Right lung (tissue), 10 donors: ENCODE measurements around the gene FGF18. TPM values are rescaled to one million over a fixed set of nuclear protein-coding genes. Genes with fewer than 3 reads are reported as not detected.
"Not testable (repeated sequence)": the region's sequence is repeated elsewhere in the genome, so short reads cannot be mapped to it uniquely, and the experiment has no call there.

Experiments
- DNase-seq, 2 donors: peaks; one replicate each; pipeline ENCODE4 v3.0.0-alpha.2; 2013
- long read RNA-seq, 8 donors: transcript quantifications; one replicate each; lab custom pipeline, GENCODE V29; 2026
- polyA plus RNA-seq, 5 donors: library from polyadenylated mRNA; unstranded; fragments of 120-200 nt; gene quantifications; one replicate each; pipeline versions ENCODE4 v1.2.1 to v1.2.3, GENCODE V29; 2013; ENCODE audit warnings: inconsistent platforms in 1 of 5, low replicate concordance in 1 of 5; ENCODE audit not compliant: insufficient read length in 5 of 5, insufficient read depth in 1 of 5

FGF18 gene
- 10 to 100 TPM in 1 of 5 donors, 1 to 10 TPM in 4; 4.6 to 11.2 (median 7.8) TPM for polyA plus RNA-seq
- long read RNA-seq, donor 1, transcript FGF18-201 (5 exons, 1,986 nt), result major isoform, 5 of 5 reads
- long read RNA-seq, donor 1, partial matches to known transcripts, result 0 of 5 reads
- long read RNA-seq, donor 1, other reads (novel, unspliced or antisense), result 0 of 5 reads
- long read RNA-seq, donor 2, transcript FGF18-201 (5 exons, 1,986 nt), result major isoform, 5 of 5 reads
- long read RNA-seq, donor 2, partial matches to known transcripts, result 0 of 5 reads
- long read RNA-seq, donor 2, other reads (novel, unspliced or antisense), result 0 of 5 reads
- long read RNA-seq, donor 3, partial matches to known transcripts, result 0 of 4 reads
- long read RNA-seq, donor 3, other reads (novel, unspliced or antisense), result 0 of 4 reads
- long read RNA-seq, donor 4, partial matches to known transcripts, result 0 of 4 reads
- long read RNA-seq, donor 4, other reads (novel, unspliced or antisense), result 0 of 4 reads
- long read RNA-seq, donor 5, partial matches to known transcripts, result 0 of 2 reads
- long read RNA-seq, donor 5, other reads (novel, unspliced or antisense), result 0 of 2 reads
- long read RNA-seq, donor 6, transcript FGF18-201 (5 exons, 1,986 nt), result major isoform, 6 of 6 reads
- long read RNA-seq, donor 6, partial matches to known transcripts, result 0 of 6 reads
- long read RNA-seq, donor 6, other reads (novel, unspliced or antisense), result 0 of 6 reads
- long read RNA-seq, donor 7, transcript FGF18-201 (5 exons, 1,986 nt), result major isoform, 6 of 17 reads
- long read RNA-seq, donor 7, partial matches to known transcripts, result 11 of 17 reads
- long read RNA-seq, donor 7, other reads (novel, unspliced or antisense), result 0 of 17 reads
- long read RNA-seq, donor 8, result 0 reads

GRCh38 chr5:171418982-171419687, at the start of gene FGF18:
TSS of gene FGF18 (plus strand) at chr5:171419647. CDS start at chr5:171420200, 553 bp downstream.
- DNase-seq, result peak; percentile 51 to 60

- no peak for DNase-seq
Observed at GRCh38 chr5:171369898-171370297, 49.5 kb upstream of the FGF18 start.

GRCh38 chr5:171370881-171371280, 48.6 kb upstream of the FGF18 start:
- DNase-seq, result not testable (repeated sequence)

- DNase-seq, result no peak
Observed at GRCh38 chr5:171371326-171371725, 48.1 kb upstream of the FGF18 start.

- no peak for DNase-seq
Observed at GRCh38 chr5:171379961-171380360, 39.5 kb upstream of the FGF18 start.

- not testable (repeated sequence) for DNase-seq
Observed at GRCh38 chr5:171384416-171384815, 35.0 kb upstream of the FGF18 start.

- DNase-seq, result not testable (repeated sequence)
Observed at GRCh38 chr5:171384999-171385398, 34.4 kb upstream of the FGF18 start.

- no peak for DNase-seq
Observed at GRCh38 chr5:171386006-171386671, 33.3 kb upstream of the FGF18 start.

- DNase-seq, result no peak
Observed at GRCh38 chr5:171386861-171387344, 32.5 kb upstream of the FGF18 start.

- peak; percentile 99 for DNase-seq
Observed at GRCh38 chr5:171387345-171387969, 32.0 kb upstream of the FGF18 start, which contains the start of gene NPM1. TSS of gene NPM1 (plus strand) at chr5:171387849. CDS start at chr5:171387949, 100 bp downstream.

GRCh38 chr5:171387970-171388815, 31.3 kb upstream of the FGF18 start:
- peak; percentile 77 to 79 for DNase-seq

GRCh38 chr5:171388816-171389168, 30.7 kb upstream of the FGF18 start:
- no peak for DNase-seq

GRCh38 chr5:171390883-171391677, 28.4 kb upstream of the FGF18 start:
- no peak for DNase-seq

- no peak for DNase-seq
Observed at GRCh38 chr5:171391996-171392577, 27.4 kb upstream of the FGF18 start.

- no peak for DNase-seq
Observed at GRCh38 chr5:171392585-171393159, 26.8 kb upstream of the FGF18 start.

GRCh38 chr5:171395042-171395441, 24.4 kb upstream of the FGF18 start:
- no peak for DNase-seq

GRCh38 chr5:171396583-171396982, 22.9 kb upstream of the FGF18 start:
- DNase-seq, result not testable (repeated sequence)

- no peak for DNase-seq
Observed at GRCh38 chr5:171397190-171397589, 22.3 kb upstream of the FGF18 start.
